H1 (cell line): ENCODE data around the gene LANCL1. TPM values are rescaled to one million over a fixed set of nuclear protein-coding genes. Genes with fewer than 3 reads are reported as not detected.

Source experiments
- CBX5 ChIP-seq: fragments of 300-800, 300-1000 bp; sonication (generic); IDR thresholded peaks from 2 replicates; pipeline ENCODE4 v1.7.1; 2016; ENCODE audit warnings: antibody characterized with exemption, low read length, low read depth
- CHD2 ChIP-seq: IDR thresholded peaks from 2 replicates; pipeline ENCODE4 v1.6.1; 2012; ENCODE audit warnings: low read length, improper control_type of control experiment
- CHD7 ChIP-seq: fragments of 300-600 bp; sonication (generic); IDR thresholded peaks from 2 replicates; pipeline ENCODE4 v1.7.1; 2012; ENCODE audit warnings: low read length, moderate library complexity, mild to moderate bottlenecking, inconsistent platforms; ENCODE audit not compliant: insufficient replicate concordance
- CREB1 ChIP-seq: IDR thresholded peaks from 2 replicates; pipeline ENCODE4 v1.6.1; 2012; ENCODE audit warnings: inconsistent platforms
- EGR1 ChIP-seq: IDR thresholded peaks from 2 replicates; pipeline ENCODE4 v1.6.1; 2011; ENCODE audit warnings: low read depth, low read length, borderline replicate concordance
- JUN ChIP-seq: IDR thresholded peaks from 2 replicates; pipeline ENCODE4 v1.6.1; 2011; ENCODE audit warnings: low read depth, mild to moderate bottlenecking, improper control_type of control experiment, low read length
- KDM4A ChIP-seq: IDR thresholded peaks from one replicate; pipeline ENCODE4 v1.7.1; 2012; ENCODE audit warnings: low read depth, mild to moderate bottlenecking, moderate library complexity, low read length, inconsistent platforms; ENCODE audit not compliant: severe bottlenecking
- PHF8 ChIP-seq: fragments of 200-600 bp; sonication (generic); conservative IDR thresholded peaks from 2 replicates; pipeline ENCODE4 v1.7.1; 2012; ENCODE audit warnings: low read depth, mild to moderate bottlenecking, inconsistent platforms, low read length, moderate library complexity
- SIRT6 ChIP-seq: IDR thresholded peaks from one replicate; pipeline ENCODE4 v1.7.1; 2012; ENCODE audit warnings: low read length, inconsistent platforms
- SP1 ChIP-seq: IDR thresholded peaks from 2 replicates; pipeline ENCODE4 v1.6.1; 2011; ENCODE audit warnings: low read depth, low read length
- SP2 ChIP-seq: IDR thresholded peaks from 2 replicates; pipeline ENCODE4 v1.6.1; 2012; ENCODE audit warnings: mild to moderate bottlenecking, low read length, inconsistent platforms
- TBP ChIP-seq: IDR thresholded peaks from 2 replicates; pipeline ENCODE4 v1.6.1; 2011; ENCODE audit warnings: low read depth, low read length, improper control_type of control experiment
- TCF12 ChIP-seq: IDR thresholded peaks from 2 replicates; pipeline ENCODE4 v1.6.1; 2011; ENCODE audit warnings: low read depth, mild to moderate bottlenecking, low read length
- polyA plus RNA-seq, 7 experiments: library from polyadenylated mRNA; depleted of rRNA in 3 of 7; stranded (reverse) in 5 of 7; unstranded in 2 of 7; fragments of >200 nt in 5 of 7; fragments of 200-250 nt in 2 of 7; gene quantifications; 1 replicate in 5 of 7; 2 replicates in 1 of 7; 4 replicates in 1 of 7; pipeline versions ENCODE4 v1.2.1 to v1.2.3, GENCODE V29; 2011 to 2013; ENCODE audit warnings: missing spikeins in 2 of 7, mixed read lengths in 2 of 7
- total RNA-seq: library from RNA; stranded (reverse); fragmentation: NEBNext Ultra II Directional; extraction: Animal tissue kit (Norgen Biotek cat#: 25700); gene quantifications from 2 replicates; pipeline ENCODE4 v1.2.1, GENCODE V29; 2021
- TF ChIP-seq, protein P1 (sequence below): IDR thresholded peaks from 2 replicates; pipeline ENCODE4 v1.6.1; 2012; ENCODE audit warnings: inconsistent platforms

Gene LANCL1
- total and polyA plus RNA-seq, 2 of the 8 experiments (the other 6 are each of a cell fraction or from before 2014, with no cell fraction given) = 26.2 to 48.7 TPM

DNA sequence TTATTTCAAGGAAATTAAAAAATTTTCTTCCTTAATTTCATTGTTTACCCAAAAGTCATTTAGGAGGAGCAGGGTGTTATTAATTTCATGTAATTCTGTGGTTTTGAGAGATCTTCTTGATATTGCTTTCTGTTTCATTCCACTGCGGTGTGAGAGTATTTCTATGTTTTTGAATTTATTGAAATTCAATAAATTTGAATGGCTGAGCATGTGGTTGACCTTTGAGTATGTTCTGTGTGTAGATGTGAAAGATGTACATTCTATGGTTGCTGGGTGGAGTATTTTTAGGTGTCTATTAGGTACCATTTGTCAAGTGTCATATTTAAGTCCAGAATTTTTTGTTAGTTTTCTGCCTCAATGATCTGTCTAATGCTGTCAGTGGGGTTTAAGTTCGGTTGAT lies 39.4 kb upstream of the LANCL1 start (continued):
- TF ChIP-seq CHD7 (no peak), EGR1 (no peak), SP1 (no peak), CHD2 (no peak), CBX5 (no peak), TBP (no peak), SP2 (no peak), PHF8 (no peak), KDM4A (no peak), SIRT6 (no peak), JUN (no peak), TCF12 (no peak), CREB1 (no peak)
- TF ChIP-seq, protein P1, sequence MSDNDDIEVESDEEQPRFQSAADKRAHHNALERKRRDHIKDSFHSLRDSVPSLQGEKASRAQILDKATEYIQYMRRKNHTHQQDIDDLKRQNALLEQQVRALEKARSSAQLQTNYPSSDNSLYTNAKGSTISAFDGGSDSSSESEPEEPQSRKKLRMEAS = no peak
